SK-N-SH (cell line): ENCODE data around the gene FKBP5.

Source experiments
- CTCF ChIP-seq: fragments of 200-600 bp; sonication (generic); IDR thresholded peaks from 2 replicates; pipeline ENCODE4 v1.6.1; 2017; ENCODE audit warnings: antibody characterized with exemption, mild to moderate bottlenecking, moderate library complexity
- EP300 ChIP-seq, 2 experiments: IDR thresholded peaks; 2 replicates each; pipeline versions ENCODE4 v1.4.0 to v1.6.1; 2012; ENCODE audit warnings: borderline replicate concordance in 1 of 2, low read depth in 1 of 2, low read length in 1 of 2
- EZH2phosphoT487 ChIP-seq: fragments of 200-600 bp; sonication (generic); IDR thresholded peaks from 2 replicates; pipeline ENCODE4 v1.6.1; 2017; ENCODE audit warnings: low read depth, mixed run types, mild to moderate bottlenecking, antibody characterized with exemption, moderate library complexity, borderline replicate concordance
- FOSL2 ChIP-seq: IDR thresholded peaks from 2 replicates; pipeline ENCODE4 v1.4.0; 2012; ENCODE audit warnings: low read depth, mild to moderate bottlenecking, moderate library complexity, borderline replicate concordance
- FOXJ3 ChIP-seq: sonication (generic); formaldehyde crosslinking; IDR thresholded peaks from 2 replicates; pipeline ENCODE4 v1.5.1; 2020; ENCODE audit warnings: mild to moderate bottlenecking, missing genetic modification reagents
- FOXM1 ChIP-seq: IDR thresholded peaks from 2 replicates; pipeline ENCODE4 v1.4.0; 2012; ENCODE audit warnings: low read depth, mild to moderate bottlenecking
- JUND ChIP-seq: IDR thresholded peaks from 2 replicates; pipeline ENCODE4 v1.4.0; 2012
- MXI1 ChIP-seq: IDR thresholded peaks from 2 replicates; pipeline ENCODE4 v1.6.1; 2012; ENCODE audit warnings: mild to moderate bottlenecking, low read depth, low read length, improper control_type of control experiment
- NRF1 ChIP-seq: IDR thresholded peaks from 2 replicates; pipeline ENCODE4 v1.6.1; 2012; ENCODE audit warnings: low read depth, mild to moderate bottlenecking, low read length
- POLR2AphosphoS5 ChIP-seq: IDR thresholded peaks from 2 replicates; pipeline ENCODE4 v1.6.1; 2012; ENCODE audit warnings: low read depth, low read length
- TEAD4 ChIP-seq: IDR thresholded peaks from 2 replicates; pipeline ENCODE4 v1.4.0; 2012; ENCODE audit warnings: mild to moderate bottlenecking, borderline replicate concordance; ENCODE audit not compliant: insufficient read depth
- USF2 ChIP-seq: fragments of 150-350 bp; IDR thresholded peaks from 2 replicates; pipeline ENCODE4 v1.6.1; 2017; ENCODE audit warnings: antibody characterized with exemption, low read length, low read depth, borderline replicate concordance
- TF ChIP-seq, protein P1 (sequence below): IDR thresholded peaks from 2 replicates; pipeline ENCODE4 v1.4.0; 2012; ENCODE audit warnings: low read depth
- TF ChIP-seq, protein P2 (sequence below): IDR thresholded peaks from 2 replicates; pipeline ENCODE4 v1.6.1; 2012; ENCODE audit warnings: mild to moderate bottlenecking, low read depth, low read length, moderate library complexity

GRCh38 chr6:35719830-35720733 lies 31.4 kb upstream of the FKBP5 start:
- TF ChIP-seq POLR2AphosphoS5 = no peak
- TF ChIP-seq EZH2phosphoT487 = no peak
- TF ChIP-seq CTCF = no peak
- no peak for TF ChIP-seq MXI1
- no peak for TF ChIP-seq EP300 (IDR thresholded peaks at IDR 0.05; ENCODE audit: borderline replicate concordance in 1 of 2, low read depth in 1 of 2, low read length in 1 of 2)
- TF ChIP-seq FOXM1 = no peak
- TF ChIP-seq, protein P1, sequence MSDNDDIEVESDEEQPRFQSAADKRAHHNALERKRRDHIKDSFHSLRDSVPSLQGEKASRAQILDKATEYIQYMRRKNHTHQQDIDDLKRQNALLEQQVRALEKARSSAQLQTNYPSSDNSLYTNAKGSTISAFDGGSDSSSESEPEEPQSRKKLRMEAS = no peak
- TF ChIP-seq FOSL2 = no peak
- TF ChIP-seq TEAD4 = no peak
- no peak for TF ChIP-seq JUND
- no peak for TF ChIP-seq USF2
- TF ChIP-seq FOXJ3 (CRISPR knock-in tag) = no peak
- TF ChIP-seq, protein P2, sequence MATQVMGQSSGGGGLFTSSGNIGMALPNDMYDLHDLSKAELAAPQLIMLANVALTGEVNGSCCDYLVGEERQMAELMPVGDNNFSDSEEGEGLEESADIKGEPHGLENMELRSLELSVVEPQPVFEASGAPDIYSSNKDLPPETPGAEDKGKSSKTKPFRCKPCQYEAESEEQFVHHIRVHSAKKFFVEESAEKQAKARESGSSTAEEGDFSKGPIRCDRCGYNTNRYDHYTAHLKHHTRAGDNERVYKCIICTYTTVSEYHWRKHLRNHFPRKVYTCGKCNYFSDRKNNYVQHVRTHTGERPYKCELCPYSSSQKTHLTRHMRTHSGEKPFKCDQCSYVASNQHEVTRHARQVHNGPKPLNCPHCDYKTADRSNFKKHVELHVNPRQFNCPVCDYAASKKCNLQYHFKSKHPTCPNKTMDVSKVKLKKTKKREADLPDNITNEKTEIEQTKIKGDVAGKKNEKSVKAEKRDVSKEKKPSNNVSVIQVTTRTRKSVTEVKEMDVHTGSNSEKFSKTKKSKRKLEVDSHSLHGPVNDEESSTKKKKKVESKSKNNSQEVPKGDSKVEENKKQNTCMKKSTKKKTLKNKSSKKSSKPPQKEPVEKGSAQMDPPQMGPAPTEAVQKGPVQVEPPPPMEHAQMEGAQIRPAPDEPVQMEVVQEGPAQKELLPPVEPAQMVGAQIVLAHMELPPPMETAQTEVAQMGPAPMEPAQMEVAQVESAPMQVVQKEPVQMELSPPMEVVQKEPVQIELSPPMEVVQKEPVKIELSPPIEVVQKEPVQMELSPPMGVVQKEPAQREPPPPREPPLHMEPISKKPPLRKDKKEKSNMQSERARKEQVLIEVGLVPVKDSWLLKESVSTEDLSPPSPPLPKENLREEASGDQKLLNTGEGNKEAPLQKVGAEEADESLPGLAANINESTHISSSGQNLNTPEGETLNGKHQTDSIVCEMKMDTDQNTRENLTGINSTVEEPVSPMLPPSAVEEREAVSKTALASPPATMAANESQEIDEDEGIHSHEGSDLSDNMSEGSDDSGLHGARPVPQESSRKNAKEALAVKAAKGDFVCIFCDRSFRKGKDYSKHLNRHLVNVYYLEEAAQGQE = no peak
- no peak for TF ChIP-seq NRF1
